Fibroblast of pulmonary artery (primary cell): ENCODE results near the gene BABAM1.

Experiments used
- DNase-seq: peaks from one replicate; pipeline ENCODE4 v3.0.0-alpha.2; 2010; ENCODE audit warnings: low read depth
- H3K4me3 ChIP-seq: replicated peaks from 2 replicates; pipeline ENCODE4 v1.5.1; 2011; ENCODE audit warnings: low read depth, mild to moderate bottlenecking, control low read depth, low read length, moderate library complexity
- TF ChIP-seq, protein P1 (sequence below): IDR thresholded peaks from 2 replicates; pipeline ENCODE4 v1.5.1; 2011; ENCODE audit warnings: mild to moderate bottlenecking, control low read depth, low read length, inconsistent platforms; ENCODE audit errors: missing control alignments

Gene BABAM1

DNA sequence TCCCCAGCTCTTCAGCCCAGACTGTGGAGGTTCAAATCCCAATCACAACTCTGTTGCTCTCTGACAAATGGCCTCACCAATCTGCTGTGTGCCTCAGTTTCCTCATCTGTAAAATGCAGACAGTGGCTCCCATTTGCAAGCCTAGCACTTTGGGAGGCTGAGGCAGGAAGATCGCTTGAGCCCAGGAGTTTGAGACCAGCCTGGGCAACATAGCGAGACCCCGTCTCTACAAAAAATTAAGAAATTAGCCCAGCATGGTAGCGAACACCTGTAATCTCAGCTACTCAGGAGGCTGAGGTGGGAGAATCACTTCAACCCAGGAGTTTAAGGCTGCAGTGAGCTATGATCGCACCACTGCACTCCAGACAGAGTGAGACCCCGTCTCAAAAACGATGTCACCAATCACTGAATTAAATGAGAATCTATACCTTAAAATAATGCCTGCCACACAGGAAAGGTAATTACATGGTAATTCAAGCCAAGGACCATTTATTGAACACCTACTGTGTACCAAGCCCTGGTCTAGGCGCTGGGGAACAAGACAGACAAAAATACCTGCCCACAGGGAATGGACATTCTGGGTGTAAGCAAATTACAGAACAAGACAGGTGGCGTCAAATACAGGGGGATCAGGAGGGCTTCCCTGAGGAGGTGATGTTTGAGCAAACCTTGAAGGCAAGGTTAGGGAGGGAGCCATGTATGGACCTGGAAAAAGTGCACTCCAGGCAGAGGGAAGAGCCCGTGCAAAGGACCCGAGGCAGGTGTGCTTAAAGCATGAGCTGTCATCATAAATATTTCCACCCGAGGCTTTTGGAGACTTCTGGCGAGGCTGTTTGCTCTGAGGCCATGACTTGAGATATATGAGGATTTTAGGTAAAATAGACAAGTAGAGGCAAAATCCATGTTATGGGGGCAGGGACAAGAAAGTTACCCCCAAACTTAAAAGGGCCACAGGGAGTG is 29.2 kb upstream of the BABAM1 start:
- TF ChIP-seq, protein P1, sequence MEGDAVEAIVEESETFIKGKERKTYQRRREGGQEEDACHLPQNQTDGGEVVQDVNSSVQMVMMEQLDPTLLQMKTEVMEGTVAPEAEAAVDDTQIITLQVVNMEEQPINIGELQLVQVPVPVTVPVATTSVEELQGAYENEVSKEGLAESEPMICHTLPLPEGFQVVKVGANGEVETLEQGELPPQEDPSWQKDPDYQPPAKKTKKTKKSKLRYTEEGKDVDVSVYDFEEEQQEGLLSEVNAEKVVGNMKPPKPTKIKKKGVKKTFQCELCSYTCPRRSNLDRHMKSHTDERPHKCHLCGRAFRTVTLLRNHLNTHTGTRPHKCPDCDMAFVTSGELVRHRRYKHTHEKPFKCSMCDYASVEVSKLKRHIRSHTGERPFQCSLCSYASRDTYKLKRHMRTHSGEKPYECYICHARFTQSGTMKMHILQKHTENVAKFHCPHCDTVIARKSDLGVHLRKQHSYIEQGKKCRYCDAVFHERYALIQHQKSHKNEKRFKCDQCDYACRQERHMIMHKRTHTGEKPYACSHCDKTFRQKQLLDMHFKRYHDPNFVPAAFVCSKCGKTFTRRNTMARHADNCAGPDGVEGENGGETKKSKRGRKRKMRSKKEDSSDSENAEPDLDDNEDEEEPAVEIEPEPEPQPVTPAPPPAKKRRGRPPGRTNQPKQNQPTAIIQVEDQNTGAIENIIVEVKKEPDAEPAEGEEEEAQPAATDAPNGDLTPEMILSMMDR: no peak
- H3K4me3 ChIP-seq: no peak overlapping the region
- DNase-seq: no peak

DNA sequence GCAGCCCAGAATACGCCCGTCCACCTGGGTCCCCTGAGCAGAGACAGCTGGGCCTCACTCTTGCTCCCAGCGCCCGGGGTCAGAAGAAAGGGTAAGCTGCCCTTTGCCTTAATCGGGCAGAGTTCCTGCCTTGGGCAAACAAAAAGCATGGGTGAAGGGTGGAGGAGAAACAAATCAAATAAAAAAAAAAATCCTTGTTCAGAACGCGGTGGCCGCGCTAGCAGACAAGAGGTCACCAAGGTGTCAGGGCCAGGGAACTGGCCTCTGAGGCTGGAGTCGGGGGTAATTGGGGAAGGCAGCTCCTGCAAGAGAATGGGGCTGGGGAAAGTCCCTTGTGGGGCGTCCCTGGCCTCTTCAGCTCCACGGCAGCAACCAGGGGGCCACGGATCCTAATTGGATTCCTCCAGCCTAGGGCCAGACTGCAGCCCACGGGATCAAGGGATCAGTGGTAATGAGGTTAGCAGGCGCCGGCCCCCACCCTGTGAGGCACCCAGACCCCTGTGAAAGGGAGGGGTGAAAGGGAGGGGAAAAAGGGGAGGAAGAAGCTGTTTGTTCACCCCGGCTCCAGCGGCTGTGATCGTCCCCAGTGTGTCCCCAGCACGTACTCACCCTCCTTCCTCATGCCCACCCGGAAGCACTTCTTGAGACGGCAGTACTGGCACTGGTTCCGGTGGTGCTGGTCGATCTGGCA is 27.0 kb upstream of the BABAM1 start:
- H3K4me3 ChIP-seq: no peak overlapping the region
- DNase-seq: no peak
- TF ChIP-seq, protein P1: no peak

DNA sequence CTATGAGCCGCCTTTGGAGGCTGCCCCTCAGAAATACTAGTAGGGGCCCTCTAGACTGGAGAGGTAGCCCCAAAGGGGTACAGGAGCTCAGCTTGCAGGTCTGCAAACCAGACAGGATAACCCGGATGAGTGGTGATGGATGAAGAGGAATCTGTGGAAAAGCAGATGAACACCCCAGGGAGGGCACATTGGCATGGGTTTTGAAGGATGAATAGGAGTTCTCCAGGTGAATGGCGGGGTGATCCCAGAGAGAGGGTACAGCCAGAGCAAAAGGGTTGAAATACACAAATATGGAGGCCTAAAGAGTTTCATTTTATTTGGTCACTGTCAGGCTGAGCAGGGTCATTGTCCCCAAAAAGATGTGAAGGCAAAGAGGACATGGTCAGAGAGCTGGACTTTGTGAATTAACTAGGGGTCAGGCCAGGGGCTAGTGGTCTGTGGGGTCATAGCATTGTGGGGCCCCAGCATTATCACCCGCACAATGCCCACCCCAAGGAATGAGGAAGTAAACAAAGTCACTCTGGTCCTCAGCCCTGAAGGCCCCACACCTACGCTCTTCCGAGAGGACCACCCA is 26.3 kb upstream of the BABAM1 start:
- no peak overlapping the region for H3K4me3 ChIP-seq
- TF ChIP-seq, protein P1: no peak

DNA sequence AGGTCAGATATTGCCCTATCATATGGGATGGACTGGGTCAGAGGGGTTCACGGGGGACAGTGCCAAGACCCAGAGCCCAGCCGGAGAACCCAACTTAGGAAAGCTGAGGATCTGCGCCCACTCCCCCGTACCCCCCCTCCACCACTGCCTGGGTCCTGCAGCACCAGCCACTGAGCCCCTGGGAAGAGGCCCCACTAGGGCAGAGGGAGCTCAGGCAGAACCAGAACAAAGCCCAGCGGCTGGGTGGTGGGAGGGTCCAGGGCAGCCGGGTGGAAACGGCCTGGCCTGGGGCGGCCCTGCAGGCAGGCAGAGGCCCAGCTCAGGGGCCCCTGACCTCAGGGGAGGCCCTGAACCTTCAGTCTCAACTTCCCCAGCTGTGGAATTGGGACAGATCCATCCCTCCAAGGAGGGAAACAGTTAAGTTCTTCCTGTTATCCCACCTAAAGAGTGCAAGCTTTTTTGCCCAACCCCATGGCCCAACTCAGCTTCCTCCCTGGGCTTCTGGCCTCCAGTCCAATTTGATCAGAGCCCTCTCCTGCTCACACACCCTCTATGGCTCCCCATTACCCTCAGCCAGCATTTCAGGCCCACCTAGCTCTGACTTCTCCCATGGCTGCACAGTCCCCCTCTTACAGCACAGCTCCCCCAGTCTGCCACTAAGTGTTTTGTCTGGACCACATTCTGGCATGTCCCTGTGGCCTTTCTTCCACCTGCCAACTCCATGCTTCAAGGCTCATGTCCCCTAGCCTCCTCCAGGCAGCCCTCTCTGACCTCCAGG is 24.6 kb upstream of the BABAM1 start:
- TF ChIP-seq, protein P1: no peak
- no peak for DNase-seq
- peak overlapping the region; percentile 89 for H3K4me3 ChIP-seq

More for the DNA sequence above, 26.3 kb upstream of the BABAM1 start:
- DNase-seq: no peak

DNA sequence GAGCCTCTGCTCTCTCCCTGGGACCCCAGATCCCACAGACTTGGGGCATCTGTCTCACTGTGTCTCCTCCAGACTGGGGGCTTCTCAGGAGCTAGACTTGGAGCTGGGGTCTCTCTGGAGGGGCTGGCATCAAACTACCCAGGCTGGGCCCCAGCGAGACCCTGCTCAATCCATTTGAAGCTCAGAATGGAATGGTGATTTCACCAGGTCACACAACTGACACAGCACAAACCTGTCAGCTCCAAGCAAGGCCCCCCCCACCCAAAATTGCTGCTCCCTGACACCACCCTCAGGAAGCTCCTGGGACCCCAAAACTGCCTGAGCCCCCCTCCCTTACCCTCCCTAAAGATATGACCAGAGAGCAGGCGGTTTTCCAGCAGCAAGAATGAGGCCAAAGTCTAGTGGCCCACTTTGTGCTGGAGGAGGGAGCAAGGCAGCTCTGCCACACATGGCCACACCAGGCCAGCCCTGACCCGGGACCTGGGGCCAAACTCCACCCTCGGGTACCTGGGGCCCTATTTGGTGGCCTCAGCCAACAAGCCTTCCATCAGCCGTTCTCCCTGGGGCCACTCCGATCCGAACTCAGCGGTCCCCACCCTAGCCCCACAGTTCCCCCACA is 23.9 kb upstream of the BABAM1 start:
- TF ChIP-seq, protein P1: no peak
- peak overlapping the region; percentile 89 for H3K4me3 ChIP-seq
- DNase-seq: no peak
